ENCODE data around the gene ST3GAL4. TPM values are rescaled to one million over a fixed set of nuclear protein-coding genes. Genes with fewer than 3 reads are reported as not detected.

ST3GAL4 gene
- total RNA-seq, 2 experiments from 2014 or later: 1.6 TPM

DNA sequence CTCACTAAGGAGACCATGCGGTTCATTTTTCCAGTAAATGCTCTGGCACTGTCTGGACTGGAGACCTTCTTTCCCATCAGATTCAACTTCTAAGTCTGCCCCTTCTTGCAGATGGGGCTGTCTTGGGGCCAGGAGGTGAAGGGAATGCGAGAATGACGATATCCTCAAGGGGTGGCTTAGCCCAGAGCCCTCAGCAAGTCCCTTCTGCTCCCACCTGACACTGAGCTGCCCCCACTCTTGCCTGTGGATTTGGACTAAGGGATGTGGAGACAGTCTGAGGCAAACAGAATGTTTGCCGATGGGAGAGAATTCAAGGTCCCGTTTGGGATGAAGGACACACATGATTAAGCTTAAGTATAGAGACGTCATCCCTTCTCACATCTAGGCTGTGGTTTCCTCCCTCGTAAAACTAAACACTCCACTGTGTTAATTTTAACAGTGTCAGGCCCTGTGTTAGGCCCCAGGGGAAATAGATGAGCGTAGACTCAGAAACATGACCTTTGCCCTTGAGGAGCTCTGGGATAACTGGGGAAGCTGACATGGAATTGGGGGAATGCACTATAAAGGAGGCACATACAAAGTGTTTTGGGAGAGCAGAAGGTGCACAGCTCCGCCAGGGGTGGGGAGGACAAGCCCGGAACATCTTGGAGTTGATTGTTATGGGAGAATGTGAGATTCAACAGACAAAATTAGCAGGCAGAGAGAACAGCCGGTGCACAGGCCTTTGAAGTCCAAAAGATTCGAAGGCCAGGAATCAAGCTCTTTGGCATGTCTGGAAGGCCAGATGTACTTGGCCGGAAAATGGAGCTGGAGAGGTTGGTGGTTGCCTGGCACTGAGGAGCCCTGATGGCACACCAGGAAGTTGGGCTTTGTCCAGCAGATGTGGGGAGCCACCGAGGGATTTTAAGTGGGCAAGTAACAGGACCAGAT lies 71.6 kb downstream of the ST3GAL4 start:
- no peaks in the 10 kb centered on the region for H3K4me1 ChIP-seq (ENCODE audit: insufficient read depth, low read length)
- Mint-ChIP-seq H3K27me3 (no peaks in the 10 kb centered on the region), H3K9me3 (no peaks in the 10 kb centered on the region), H3K36me3 (ENCODE audit: low read depth) (no peaks in the 10 kb centered on the region), H3K4me3 (no peak overlapping the region), H3K4me1 (ENCODE audit: low read depth) (no peaks in the 10 kb centered on the region), H3K27ac (no peak overlapping the region)
- no peaks in the 10 kb centered on the region for H3K27me3 ChIP-seq (ENCODE audit: control insufficient read depth in 1 of 2, insufficient read depth in 2 of 2, low read length in 2 of 2)
- ATAC-seq (ENCODE audit: poor library complexity): no peak
- ChIA-PET CTCF (no interaction called here), POLR2A (interaction anchor here (0.6 kb wide), 1 partner anchor 1097 kb away, joined by 3 read pairs; no protein-coding TSS in a partner anchor)
- H3K36me3 ChIP-seq (ENCODE audit: insufficient read depth, low read length): no peaks in the 10 kb centered on the region
- no peaks in the 10 kb centered on the region for H3K9me3 ChIP-seq (ENCODE audit: control insufficient read depth in 1 of 2, insufficient read depth in 1 of 2, low read length in 2 of 2)
- no peak overlapping the region for H3K27ac ChIP-seq (ENCODE audit: low read depth in 1 of 2, low read length in 2 of 2)
- intact Hi-C loops (cut with DNase I, micrococcal nuclease): no loop called here
- H3K4me3 ChIP-seq (ENCODE audit: low read length): no peak overlapping the region
- DNase-seq: no peak
- TF ChIP-seq, protein P1, sequence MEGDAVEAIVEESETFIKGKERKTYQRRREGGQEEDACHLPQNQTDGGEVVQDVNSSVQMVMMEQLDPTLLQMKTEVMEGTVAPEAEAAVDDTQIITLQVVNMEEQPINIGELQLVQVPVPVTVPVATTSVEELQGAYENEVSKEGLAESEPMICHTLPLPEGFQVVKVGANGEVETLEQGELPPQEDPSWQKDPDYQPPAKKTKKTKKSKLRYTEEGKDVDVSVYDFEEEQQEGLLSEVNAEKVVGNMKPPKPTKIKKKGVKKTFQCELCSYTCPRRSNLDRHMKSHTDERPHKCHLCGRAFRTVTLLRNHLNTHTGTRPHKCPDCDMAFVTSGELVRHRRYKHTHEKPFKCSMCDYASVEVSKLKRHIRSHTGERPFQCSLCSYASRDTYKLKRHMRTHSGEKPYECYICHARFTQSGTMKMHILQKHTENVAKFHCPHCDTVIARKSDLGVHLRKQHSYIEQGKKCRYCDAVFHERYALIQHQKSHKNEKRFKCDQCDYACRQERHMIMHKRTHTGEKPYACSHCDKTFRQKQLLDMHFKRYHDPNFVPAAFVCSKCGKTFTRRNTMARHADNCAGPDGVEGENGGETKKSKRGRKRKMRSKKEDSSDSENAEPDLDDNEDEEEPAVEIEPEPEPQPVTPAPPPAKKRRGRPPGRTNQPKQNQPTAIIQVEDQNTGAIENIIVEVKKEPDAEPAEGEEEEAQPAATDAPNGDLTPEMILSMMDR (IDR thresholded peaks at IDR 0.05): no peak

DNA sequence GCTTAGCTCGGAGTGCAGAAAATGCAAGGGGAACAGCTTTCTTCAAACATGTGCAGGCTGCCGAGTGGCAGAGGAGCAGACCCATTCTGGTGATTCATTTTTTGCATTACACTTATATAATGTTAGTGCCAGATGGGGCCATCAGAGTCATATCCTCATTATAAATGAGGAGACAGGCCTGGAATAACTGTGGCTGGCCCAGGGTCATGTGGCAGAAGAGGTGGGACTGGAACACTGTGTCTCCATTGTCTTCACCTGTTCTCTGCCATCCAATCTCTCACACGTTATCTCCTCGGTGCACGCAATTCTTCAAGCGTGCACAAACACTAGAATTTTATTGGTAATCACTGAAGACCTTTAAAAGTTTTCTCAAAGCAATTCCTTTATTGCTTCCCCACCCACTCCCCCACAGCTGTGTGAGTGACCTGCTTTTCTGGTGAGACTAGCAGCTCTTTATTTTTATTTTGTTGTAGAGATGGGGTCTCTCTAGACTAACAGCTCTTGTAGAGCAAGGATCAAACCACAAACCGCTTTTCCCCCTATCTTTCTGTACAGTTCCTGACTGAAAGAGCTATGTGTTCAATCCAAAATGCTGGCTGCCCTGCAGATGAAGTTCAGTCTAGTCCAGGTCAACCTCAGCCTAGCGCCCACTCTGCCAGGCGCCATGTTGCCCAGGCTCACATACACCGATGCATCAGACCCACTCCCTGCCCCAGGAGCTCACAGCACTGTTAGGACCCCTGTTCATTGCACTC lies 75.3 kb downstream of the ST3GAL4 start:
- no peaks in the 10 kb centered on the region for H3K4me1 Mint-ChIP-seq (ENCODE audit: low read depth)
- H3K27me3 Mint-ChIP-seq: no peaks in the 10 kb centered on the region
- no peaks in the 10 kb centered on the region for H3K36me3 Mint-ChIP-seq (ENCODE audit: low read depth)
- H3K4me3 Mint-ChIP-seq: no peak overlapping the region
- no peaks in the 10 kb centered on the region for H3K4me1 ChIP-seq (ENCODE audit: insufficient read depth, low read length)
- ChIA-PET POLR2A (no interaction called here), CTCF (no interaction called here)
- H3K9me3 ChIP-seq (ENCODE audit: control insufficient read depth in 1 of 2, insufficient read depth in 1 of 2, low read length in 2 of 2): no peaks in the 10 kb centered on the region
- no peaks in the 10 kb centered on the region for H3K36me3 ChIP-seq (ENCODE audit: insufficient read depth, low read length)
- ATAC-seq (ENCODE audit: poor library complexity): no peak
- intact Hi-C loops (cut with DNase I, micrococcal nuclease): loop anchor here in 1 of 2 experiments (10.0 kb wide), 1 partner anchor 444 kb away; no protein-coding TSS in a partner anchor
- H3K27ac ChIP-seq (ENCODE audit: low read depth in 1 of 2, low read length in 2 of 2): no peak overlapping the region
- no peaks in the 10 kb centered on the region for H3K27me3 ChIP-seq (ENCODE audit: control insufficient read depth in 1 of 2, insufficient read depth in 2 of 2, low read length in 2 of 2)
- H3K9me3 Mint-ChIP-seq: no peaks in the 10 kb centered on the region
- no peak for DNase-seq
- TF ChIP-seq, protein P1 (IDR thresholded peaks at IDR 0.05): no peak
- H3K4me3 ChIP-seq (ENCODE audit: low read length): no peak overlapping the region
- no peak overlapping the region for H3K27ac Mint-ChIP-seq

DNA sequence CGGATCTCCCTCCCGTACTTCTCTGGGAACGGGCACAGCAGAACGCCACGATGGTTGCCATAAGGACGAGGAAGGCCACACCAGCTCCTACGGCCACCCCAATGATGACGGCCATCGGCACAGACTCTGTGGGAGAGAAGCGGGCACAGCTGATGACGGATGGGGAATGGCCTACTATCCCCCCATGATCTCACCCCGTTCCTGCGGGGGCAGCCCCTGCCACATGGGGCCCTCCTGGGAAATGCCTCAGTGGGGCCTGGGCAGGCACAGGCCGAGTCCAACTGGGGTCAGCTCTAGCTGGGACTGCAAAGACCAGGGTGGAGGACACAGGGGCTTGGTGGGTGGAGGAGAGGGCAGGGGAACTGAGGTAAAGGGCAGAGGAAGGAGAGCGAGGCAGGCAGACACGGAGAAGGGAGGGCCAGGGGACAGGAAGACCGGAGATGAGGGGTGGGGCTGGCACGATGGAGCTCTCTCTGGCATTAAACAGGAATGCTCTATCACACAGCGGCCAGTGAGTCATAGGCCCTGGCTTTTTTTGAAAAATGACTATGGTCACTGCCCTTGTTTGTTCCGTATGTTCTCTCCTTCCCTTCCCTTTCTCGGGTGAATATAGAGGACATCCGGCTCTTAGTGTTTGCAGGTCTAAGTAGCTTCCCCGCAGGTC lies 76.0 kb downstream of the ST3GAL4 start:
- no peaks in the 10 kb centered on the region for H3K4me1 Mint-ChIP-seq (ENCODE audit: low read depth)
- ChIA-PET CTCF (no interaction called here), POLR2A (no interaction called here)
- ATAC-seq (ENCODE audit: poor library complexity) (no peak), DNase-seq (no peak)
- H3K9me3 Mint-ChIP-seq: no peaks in the 10 kb centered on the region
- Histone ChIP-seq H3K4me1 (ENCODE audit: insufficient read depth, low read length) (no peaks in the 10 kb centered on the region), H3K36me3 (ENCODE audit: insufficient read depth, low read length) (no peaks in the 10 kb centered on the region), H3K27ac (ENCODE audit: low read depth in 1 of 2, low read length in 2 of 2) (no peak overlapping the region), H3K27me3 (ENCODE audit: control insufficient read depth in 1 of 2, insufficient read depth in 2 of 2, low read length in 2 of 2) (no peaks in the 10 kb centered on the region), H3K4me3 (ENCODE audit: low read length) (no peak overlapping the region), H3K9me3 (ENCODE audit: control insufficient read depth in 1 of 2, insufficient read depth in 1 of 2, low read length in 2 of 2) (no peaks in the 10 kb centered on the region)
- no peak overlapping the region for H3K27ac Mint-ChIP-seq
- no peaks in the 10 kb centered on the region for H3K36me3 Mint-ChIP-seq (ENCODE audit: low read depth)
- H3K4me3 Mint-ChIP-seq: no peak overlapping the region
- intact Hi-C loops (cut with DNase I, micrococcal nuclease): loop anchor here in 1 of 2 experiments (10.0 kb wide), 1 partner anchor 443 kb away; no protein-coding TSS in a partner anchor
- TF ChIP-seq, protein P1 (IDR thresholded peaks at IDR 0.05): no peak
- H3K27me3 Mint-ChIP-seq: no peaks in the 10 kb centered on the region
